ENCODE measurements around the gene CAPN7.
A peak's percentile ranks its signal among the peaks of the same experiment; 100 is the strongest.
"Not testable (repeated sequence)": the region's sequence is repeated elsewhere in the genome, so short reads cannot be mapped to it uniquely, and the experiment has no call there.

The CAPN7 gene

DNA sequence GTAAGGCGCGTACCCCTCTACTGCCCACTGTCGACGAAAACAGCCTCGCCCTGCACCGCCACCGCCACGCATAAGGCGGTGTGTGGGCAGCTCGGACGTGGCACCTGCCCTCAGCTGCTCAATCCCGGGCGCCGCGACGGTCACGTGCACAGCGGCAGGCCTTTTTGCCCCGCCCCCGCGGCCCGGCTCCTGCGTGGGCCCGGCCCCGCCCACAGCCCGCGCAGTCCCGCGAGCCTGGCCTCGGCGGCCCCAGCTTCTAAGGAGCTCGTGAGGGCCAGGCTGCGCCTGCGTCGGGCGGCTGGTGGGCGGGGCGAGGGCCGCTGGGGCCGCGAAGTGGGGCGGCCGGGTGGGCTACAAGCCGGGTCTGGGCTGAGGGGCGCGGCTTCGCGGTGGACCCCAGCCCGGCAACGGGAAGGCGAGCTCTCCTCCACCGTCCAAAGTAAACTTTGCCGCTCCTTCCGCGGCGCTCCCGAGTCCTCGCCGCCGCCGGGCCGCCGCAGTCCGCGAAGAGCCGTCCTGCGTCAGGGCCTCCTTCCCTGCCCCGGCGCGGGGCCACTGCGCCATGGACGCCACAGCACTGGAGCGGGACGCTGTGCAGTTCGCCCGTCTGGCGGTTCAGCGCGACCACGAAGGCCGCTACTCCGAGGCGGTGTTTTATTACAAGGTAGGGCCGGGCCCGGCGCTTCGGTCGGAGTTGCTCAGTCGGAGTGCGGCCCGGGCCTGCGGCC lies at the start of gene CAPN7:
Gene CAPN7 (plus strand): TSS at position 313 of the 728 bp plus-strand sequence. CDS start 250 bp downstream, at position 563.
- DNase-seq = peak; percentile 93 to 94

GRCh38 chr3:15157441-15157840 lies 48.6 kb upstream of the CAPN7 start:
- DNase-seq = no peak

DNA sequence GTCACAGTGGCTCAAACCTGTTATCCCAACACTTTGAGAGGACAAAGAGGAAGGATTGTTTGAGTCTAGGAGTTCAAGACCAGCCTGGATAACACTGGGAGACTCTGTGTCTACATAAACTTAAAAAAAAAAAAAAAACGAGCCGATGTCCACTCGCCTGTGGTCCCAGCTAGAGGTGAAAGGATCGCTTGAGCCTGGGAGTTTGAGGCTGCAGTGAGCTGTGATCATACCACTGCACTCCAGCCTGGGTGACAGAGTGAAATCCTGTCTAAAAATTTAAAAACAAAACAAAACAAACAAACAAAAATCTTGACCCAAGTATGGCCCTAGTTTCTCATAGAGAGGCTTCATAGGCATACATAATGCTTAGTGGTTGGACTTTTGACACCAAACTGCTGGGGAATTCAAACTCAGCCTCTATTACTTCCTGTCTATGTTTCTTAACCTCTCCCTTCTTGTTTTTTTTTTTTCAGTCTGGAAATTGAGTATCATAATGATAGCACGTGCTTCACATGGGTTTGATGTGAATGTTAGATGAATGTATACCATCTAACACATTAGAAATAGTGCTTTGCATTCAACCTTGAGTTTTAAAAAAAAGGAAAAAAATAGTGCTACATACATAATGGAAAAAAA lies 46.4 kb upstream of the CAPN7 start:
- no peak for DNase-seq

- DNase-seq = no peak
Observed at GRCh38 chr3:15160662-15161061, 45.4 kb upstream of the CAPN7 start.

DNA sequence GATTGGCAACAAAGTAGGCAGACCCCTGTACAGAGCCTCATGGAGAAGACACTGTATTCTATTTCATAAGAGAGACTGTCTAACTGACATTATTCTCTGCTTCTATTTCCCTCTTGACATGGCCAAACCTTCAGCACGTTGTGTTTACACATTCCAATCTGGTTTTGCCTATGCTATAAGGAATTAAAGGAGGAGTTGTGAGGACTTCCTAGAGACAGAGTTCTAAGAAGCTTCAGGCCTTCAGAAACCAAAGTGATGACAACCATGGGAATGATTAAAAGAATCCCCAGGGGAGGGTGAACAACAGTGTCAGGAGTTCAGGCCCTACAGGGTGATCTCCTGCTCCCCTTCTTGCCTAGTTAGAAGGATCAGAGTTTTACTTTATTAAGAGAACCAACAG lies 44.9 kb upstream of the CAPN7 start:
- DNase-seq = no peak

DNA sequence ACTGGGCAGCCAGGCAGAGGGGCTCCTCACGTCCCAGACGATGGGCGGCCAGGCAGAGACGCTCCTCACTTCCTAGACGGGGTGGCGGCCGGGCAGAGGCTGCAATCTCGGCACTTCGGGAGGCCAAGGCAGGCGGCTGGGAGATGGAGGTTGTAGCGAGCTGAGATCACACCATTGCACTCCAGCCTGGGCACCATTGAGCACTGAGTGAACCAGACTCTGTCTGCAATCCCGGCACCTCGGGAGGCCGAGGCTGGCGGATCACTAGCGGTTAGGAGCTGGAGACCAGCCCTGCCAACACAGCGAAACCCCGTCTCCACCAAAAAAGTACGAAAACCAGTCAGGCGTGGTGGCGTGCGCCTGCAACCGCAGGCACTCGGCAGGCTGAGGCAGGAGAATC lies 42.4 kb upstream of the CAPN7 start:
- DNase-seq = not testable (repeated sequence)

DNA sequence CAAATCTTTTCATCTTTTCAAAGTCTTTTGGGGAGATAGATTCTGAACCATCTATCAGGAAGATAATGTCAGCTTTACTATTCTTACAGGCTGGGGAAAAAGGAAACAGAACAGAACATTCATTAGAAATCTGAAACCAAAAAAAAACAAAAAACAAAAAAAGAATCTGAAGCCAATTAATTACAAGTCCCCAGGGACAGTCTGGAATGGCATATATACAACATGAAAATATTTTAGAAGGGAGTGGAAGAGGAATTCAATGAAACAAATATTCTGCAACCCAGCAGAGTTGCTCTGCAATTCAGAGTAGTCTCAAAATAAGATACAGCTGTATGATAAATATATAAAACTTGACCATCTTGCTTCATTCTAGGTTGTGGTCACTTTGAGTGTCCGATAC lies 41.7 kb upstream of the CAPN7 start:
- no peak for DNase-seq

DNA sequence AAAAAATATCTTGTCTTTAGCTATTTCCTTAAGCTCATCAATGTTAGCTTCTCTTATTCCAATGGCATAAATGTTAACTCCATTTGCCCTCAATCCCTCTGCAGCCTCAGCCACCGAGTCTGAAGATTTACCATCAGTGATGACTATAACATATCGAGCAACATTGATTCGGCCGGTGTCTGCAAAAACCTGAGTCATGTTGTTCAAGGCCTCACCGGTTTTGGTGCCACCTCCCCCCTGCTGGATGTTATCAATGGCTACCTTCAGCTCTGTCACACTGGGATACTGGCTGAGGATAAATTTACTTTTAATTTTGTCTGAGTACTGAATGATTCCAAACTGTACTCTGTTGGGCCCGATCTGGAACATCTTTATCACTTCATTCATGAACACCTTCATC lies 41.0 kb upstream of the CAPN7 start:
- no peak for DNase-seq

DNA sequence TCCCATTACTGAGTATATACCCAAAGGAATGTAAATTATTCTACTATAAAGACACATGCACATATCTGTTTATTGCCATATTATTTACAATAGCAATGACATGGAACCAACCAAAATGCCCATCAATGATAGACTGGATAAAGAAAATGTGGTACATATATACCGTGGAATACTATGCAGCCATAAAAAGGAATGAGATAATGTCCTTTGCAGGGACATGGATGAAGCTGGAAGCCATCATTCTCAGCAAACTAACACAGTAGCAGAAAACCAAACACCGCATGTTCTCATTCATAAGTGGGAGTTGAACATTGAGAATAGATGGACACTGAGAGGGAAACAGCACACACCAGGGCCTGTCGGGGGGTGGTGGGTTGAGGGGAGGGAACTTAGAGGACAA lies 39.7 kb upstream of the CAPN7 start:
- not testable (repeated sequence) for DNase-seq

- no peak for DNase-seq
Observed at GRCh38 chr3:15171096-15171495, 35.0 kb upstream of the CAPN7 start.

DNA sequence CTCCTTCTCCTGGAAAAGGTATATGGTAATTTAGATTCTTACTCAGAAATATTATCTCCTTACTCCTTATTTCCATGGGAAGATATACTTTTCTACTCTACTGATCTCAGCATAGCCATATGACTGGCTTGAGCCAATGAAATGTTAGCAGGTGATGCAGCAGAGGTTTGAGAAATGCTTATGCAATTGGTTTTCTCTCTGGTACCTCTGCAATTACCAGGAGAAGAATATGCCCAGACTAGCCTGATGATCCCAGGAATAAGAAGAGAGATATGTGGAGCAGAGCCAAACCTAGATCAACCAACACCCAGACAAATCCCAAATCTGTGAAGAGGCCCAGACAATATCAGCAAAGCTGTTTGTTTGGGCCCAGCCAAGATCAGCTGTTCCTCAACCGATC lies 33.2 kb upstream of the CAPN7 start:
- no peak for DNase-seq

- no peak for DNase-seq
Observed at GRCh38 chr3:15174953-15175352, 31.1 kb upstream of the CAPN7 start.

- DNase-seq = no peak
Observed at GRCh38 chr3:15175605-15176004, 30.4 kb upstream of the CAPN7 start.

GRCh38 chr3:15180042-15180611 lies 25.9 kb upstream of the CAPN7 start:
- DNase-seq = no peak

DNA sequence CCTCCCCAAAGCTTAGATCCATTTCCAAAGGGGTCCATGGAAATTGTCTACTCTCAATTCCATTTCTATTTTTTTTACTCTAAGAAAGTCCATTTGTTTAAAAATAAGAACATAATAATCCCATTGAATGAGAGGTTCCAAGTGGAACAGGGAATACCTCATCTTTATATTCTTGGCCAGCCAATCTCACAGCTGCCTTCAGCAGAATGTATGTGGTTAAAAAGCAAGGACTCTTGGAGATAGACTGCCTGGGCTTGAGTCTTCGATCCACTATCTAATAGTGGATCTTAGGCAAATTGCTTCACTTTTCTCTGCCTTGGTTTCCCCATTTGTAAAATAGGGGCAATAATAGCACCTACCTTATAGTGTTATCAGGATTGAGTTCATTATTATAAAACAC lies 24.5 kb upstream of the CAPN7 start:
- no peak for DNase-seq

DNA sequence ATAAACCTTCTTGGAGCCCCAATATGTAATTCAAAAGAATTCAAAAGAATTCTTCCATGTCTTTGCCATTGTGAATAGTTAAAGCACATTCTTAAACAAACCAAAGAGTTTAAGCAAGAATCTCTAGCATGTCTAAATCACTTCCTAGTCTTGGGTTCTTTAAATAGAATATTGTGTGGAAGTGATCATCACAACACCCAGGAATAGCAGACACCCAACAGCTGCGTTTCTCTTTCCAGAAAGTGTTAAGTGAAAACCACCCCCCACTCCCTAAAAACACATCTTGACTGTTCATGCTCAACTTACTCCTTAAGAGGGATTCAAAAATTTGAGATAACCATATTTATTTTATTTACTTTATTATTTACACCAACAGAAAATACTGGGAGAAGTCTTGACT lies 24.1 kb upstream of the CAPN7 start:
- no peak for DNase-seq

DNA sequence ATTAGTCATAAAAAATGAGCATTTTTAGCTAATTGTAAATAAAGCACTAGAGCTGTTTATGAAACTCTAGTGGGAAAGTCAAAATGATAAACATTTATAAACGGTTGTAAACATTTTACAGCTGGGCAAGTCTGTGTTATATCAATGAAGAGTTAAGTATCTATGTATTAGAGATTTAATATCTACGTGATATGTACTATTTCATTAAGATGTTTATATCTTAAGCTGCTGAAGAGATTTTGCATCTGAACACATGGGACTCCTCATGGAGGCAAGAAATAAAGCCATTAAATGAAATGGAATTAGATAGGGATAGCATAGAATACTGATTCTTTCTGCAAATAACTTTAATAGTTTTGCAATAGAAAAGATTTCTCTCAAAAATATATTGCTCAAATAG lies 23.0 kb upstream of the CAPN7 start:
- DNase-seq = no peak

DNA sequence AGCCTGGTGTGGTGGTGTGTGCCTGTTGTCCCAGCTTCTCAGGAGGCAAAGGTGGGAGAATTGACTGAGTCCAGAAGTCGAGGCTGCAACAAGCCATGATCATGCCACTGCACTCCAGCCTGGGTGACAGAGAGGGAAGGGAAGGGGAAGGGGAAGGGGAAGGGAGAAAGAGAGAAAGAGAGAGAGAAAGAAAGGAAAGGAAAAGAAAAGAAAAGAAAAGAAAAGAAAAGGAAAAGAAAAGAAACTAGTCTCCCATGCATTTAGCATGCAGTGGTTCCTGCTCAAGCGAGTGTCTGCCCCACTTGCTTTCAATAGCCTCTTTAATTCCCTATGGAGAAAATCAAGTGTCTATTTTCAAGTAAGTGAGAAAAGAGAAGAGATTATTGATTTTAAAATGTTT lies 20.6 kb upstream of the CAPN7 start:
- no peak for DNase-seq

- no peak for DNase-seq
Observed at GRCh38 chr3:15186101-15186476, 20.0 kb upstream of the CAPN7 start.

GRCh38 chr3:15186477-15187164 lies 19.4 kb upstream of the CAPN7 start:
- DNase-seq = not testable (repeated sequence)

- no peak for DNase-seq
Observed at GRCh38 chr3:15197340-15198029, 8.6 kb upstream of the CAPN7 start.

GRCh38 chr3:15198686-15199085 lies 7.4 kb upstream of the CAPN7 start:
- no peak for DNase-seq

- peak in 1 of 2 experiments; percentile 16 for DNase-seq
Observed at GRCh38 chr3:15199493-15200105, 6.4 kb upstream of the CAPN7 start.
